GM12878 (cell line): ENCODE results near the gene ERCC1. TPM values are rescaled to one million over a fixed set of nuclear protein-coding genes. Genes with fewer than 3 reads are reported as not detected.
"Not testable (repeated sequence)": the region's sequence is repeated elsewhere in the genome, so short reads cannot be mapped to it uniquely, and the experiment has no call there.

ENCODE experiments used
- ATAC-seq: fragments of 200-7000 bp; cut with Tn5 transposase; 3 replicates; pipeline ENCODE4 v1.9.1; 2020; ENCODE audit warnings: mild to moderate bottlenecking, moderate library complexity
- BruUV-seq: library from RNA; stranded (reverse); fragments of 400-500 nt; replicated peaks from 2 replicates; lab custom pipeline; 2021; lab: Mats Ljungman, UMichigan
- CTCF ChIA-PET: fragments of 300-600 bp; sonication (Branson Sonifier 250); formaldehyde crosslinking; extraction: SDS; loops from one replicate; lab custom pipeline; 2021; ENCODE audit warnings: inconsistent platforms; lab: Yijun Ruan, JAX
- POLR2A ChIA-PET: fragments of 350-600 bp; formaldehyde crosslinking; extraction: SDS; loops from one replicate; lab custom pipeline; 2021; ENCODE audit warnings: inconsistent platforms; lab: Charles Lee
- RAD21 ChIA-PET: fragments of 300-600 bp; sonication (Branson Sonifier 250); formaldehyde crosslinking; loops from one replicate; lab custom pipeline; 2023; ENCODE audit warnings: antibody characterized with exemption; ENCODE audit not compliant: unreplicated experiment; lab: Charles Lee
- SMC1A ChIA-PET: fragments of 300-600 bp; sonication (Branson Sonifier 250); formaldehyde crosslinking; loops from one replicate; lab custom pipeline; 2023; ENCODE audit not compliant: unreplicated experiment, uncharacterized antibody; lab: Charles Lee
- DNase-seq: peaks from one replicate; pipeline ENCODE4 v3.0.0-alpha.2; 2011; ENCODE audit warnings: low read depth, low spot score
- FAIRE-seq: peaks from 3 replicates; lab custom pipeline; 2011; peaks lifted over from hg19 to GRCh38; lab: Jason Lieb, UNC
- H2AFZ ChIP-seq: 2 replicates; pipeline ENCODE4 v1.6.0; 2011; ENCODE audit warnings: low read depth, low read length, control low read depth; ENCODE audit not compliant: control insufficient read depth
- H3K27ac ChIP-seq: 2 replicates; pipeline ENCODE4 v1.5.1; 2011; ENCODE audit warnings: control low read depth; ENCODE audit not compliant: control insufficient read depth, insufficient read depth
- H3K27me3 ChIP-seq, 2 experiments: replicated peaks in 1 of 2; 2 replicates each; pipeline versions ENCODE4 v1.6.0 to v1.6.1; 2011; ENCODE audit warnings: low read length in 1 of 2; ENCODE audit not compliant: control insufficient read depth in 2 of 2, insufficient read depth in 2 of 2
- H3K36me3 ChIP-seq, 2 experiments: 2 replicates each; pipeline ENCODE4 v1.5.1; 2011; ENCODE audit warnings: low read length in 1 of 2; ENCODE audit not compliant: control insufficient read depth in 2 of 2, insufficient read depth in 2 of 2
- H3K4me1 ChIP-seq: 2 replicates; pipeline ENCODE4 v1.6.1; 2011; ENCODE audit warnings: mild to moderate bottlenecking, low read length, moderate library complexity, mixed read lengths; ENCODE audit not compliant: control insufficient read depth, insufficient read depth
- H3K4me2 ChIP-seq: 2 replicates; pipeline ENCODE4 v1.6.0; 2011; ENCODE audit warnings: control low read depth; ENCODE audit not compliant: control insufficient read depth, insufficient read depth
- H3K4me3 ChIP-seq: fragments of 200-600 bp; sonication (generic); 2 replicates; pipeline ENCODE4 v1.5.1; 2016
- H3K79me2 ChIP-seq: 2 replicates; pipeline ENCODE4 v1.6.0; 2011; ENCODE audit warnings: low read length; ENCODE audit not compliant: control insufficient read depth, insufficient read depth
- H3K9ac ChIP-seq: 2 replicates; pipeline ENCODE4 v1.8.0; 2011; ENCODE audit warnings: low read length, control low read depth, mixed read lengths; ENCODE audit not compliant: control insufficient read depth, insufficient read depth
- H3K9me3 ChIP-seq: replicated peaks from 3 replicates; pipeline ENCODE4 v1.5.1; 2011; ENCODE audit warnings: mild to moderate bottlenecking, low read length; ENCODE audit not compliant: control insufficient read depth, insufficient read depth
- H4K20me1 ChIP-seq: 2 replicates; pipeline ENCODE4 v1.6.0; 2011; ENCODE audit not compliant: control insufficient read depth, insufficient read depth
- CUX1 ChIP-seq: IDR thresholded peaks from 2 replicates; pipeline ENCODE4 v1.6.1; 2012; ENCODE audit warnings: improper control_type of control experiment, low read depth, low read length; ENCODE audit not compliant: insufficient replicate concordance
- E2F4 ChIP-seq: IDR thresholded peaks from 2 replicates; pipeline ENCODE4 v1.6.1; 2012; ENCODE audit warnings: low read depth, low read length, improper control_type of control experiment
- IRF3 ChIP-seq: fragments of 450-650 bp; IDR thresholded peaks from 2 replicates; pipeline ENCODE4 v1.6.1; 2014; ENCODE audit warnings: mild to moderate bottlenecking
- NBN ChIP-seq: fragments of 450-650 bp; IDR thresholded peaks from 2 replicates; pipeline ENCODE4 v1.6.1; 2016
- NFYB ChIP-seq: IDR thresholded peaks from 2 replicates; pipeline ENCODE4 v1.6.1; 2011; ENCODE audit warnings: low read depth, mild to moderate bottlenecking, low read length, improper control_type of control experiment, moderate library complexity; ENCODE audit not compliant: insufficient read depth
- RB1 ChIP-seq: fragments of 450-650 bp; formaldehyde crosslinking; IDR thresholded peaks from 2 replicates; pipeline ENCODE4 v1.6.1; 2017; ENCODE audit warnings: mild to moderate bottlenecking, borderline replicate concordance
- TBL1XR1 ChIP-seq: IDR thresholded peaks from 2 replicates; pipeline ENCODE4 v1.6.1; 2012; ENCODE audit warnings: low read depth, low read length, improper control_type of control experiment
- TCF7 ChIP-seq: IDR thresholded peaks from 2 replicates; pipeline ENCODE4 v1.6.1; 2014; ENCODE audit warnings: antibody characterized with exemption, borderline replicate concordance
- WGBS: methylation state at CpG from one replicate; pipeline ENCODE4 v1.1.6; 2016; ENCODE audit warnings: low lambda C conversion rate; ENCODE audit not compliant: insufficient replicate concordance, insufficient coverage; ENCODE audit errors: missing lambda C conversion rate; 5-methylcytosine and 5-hydroxymethylcytosine counted together
- in situ Hi-C: fragments of 300-500 bp; cut with MboI; formaldehyde crosslinking; loops from 9 replicates; pipeline ENCODE4 v1.14.3; 2018; ENCODE audit warnings: mixed read lengths
- intact Hi-C: fragments of 100-400 bp; cut with micrococcal nuclease; formaldehyde crosslinking; loops from one replicate; pipeline ENCODE4 v1.14.2; 2022; ENCODE audit not compliant: unreplicated experiment
- polyA plus RNA-seq, 11 experiments: library from polyadenylated mRNA; depleted of rRNA in 4 of 11; unstranded in 6 of 11; stranded (reverse) in 5 of 11; fragments of >200 nt; fragmentation: Nextera tagmentation in 4 of 11; fragmentation: Illumina TruSeq in 1 of 11; extraction: Ambion mirVana in 4 of 11; extraction: Trizol in 1 of 11; gene quantifications; 1 replicate in 1 of 11; 2 replicates in 10 of 11; pipeline versions ENCODE4 v1.2.1 to v1.2.3, GENCODE V29; 2011 to 2016; ENCODE audit warnings: inconsistent platforms in 2 of 11, missing spikeins in 2 of 11, low read depth in 1 of 11
- total RNA-seq, 4 experiments: library from RNA; depleted of rRNA in 3 of 4; stranded (reverse); fragments of >200 nt in 3 of 4; fragmentation: Illumina TruSeq in 1 of 4; extraction: Trizol in 1 of 4; gene quantifications; 2 replicates each; pipeline versions ENCODE4 v1.2.1 to v1.2.3, GENCODE V29; 2013 to 2021

The ERCC1 gene
- total and polyA plus RNA-seq, 10 of the 15 experiments (the other 5 are each of a cell fraction or from before 2014, with no cell fraction given), result 14.7 to 104 (median 61.1) TPM

- in situ Hi-C loops, ATAC-seq, H3K27ac ChIP-seq, H4K20me1 ChIP-seq, H3K79me2 ChIP-seq, H3K4me1 ChIP-seq, H3K9me3 ChIP-seq, FAIRE-seq, H3K9ac ChIP-seq, BruUV-seq, DNase-seq, H3K36me3 ChIP-seq, H2AFZ ChIP-seq, H3K27me3 ChIP-seq: not testable (repeated sequence)
- CTCF ChIA-PET, result interaction anchor here (1.1 to 1.3 kb wide), 4 partner anchors 14 to 71 kb away, joined by 3 to 4 read pairs (median 4); no protein-coding TSS in a partner anchor
- H3K4me2 ChIP-seq, result peak overlapping the region; percentile 96
- SMC1A ChIA-PET, result interaction anchor here (0.7 kb wide), 1 partner anchor 71 kb away, joined by 3 read pairs; no protein-coding TSS in a partner anchor
- POLR2A ChIA-PET, result interaction anchor here (0.8 to 1.5 kb wide), 2 partner anchors 16 to 77 kb away, joined by 3 read pairs; no protein-coding TSS in a partner anchor
- 93% methylated on average over 5 of the region's 5 CpGs for WGBS
- RAD21 ChIA-PET, result interaction anchor here (0.9 kb wide), 1 partner anchor 14 kb away, joined by 6 read pairs; no protein-coding TSS in a partner anchor
- intact Hi-C loops, result loop anchor here (10.0 kb wide), 1 partner anchor 237 kb away; no protein-coding TSS in a partner anchor
- H3K4me3 ChIP-seq, result peak overlapping the region; percentile 98
Measured at GRCh38 chr19:45407585-45407984, 16.1 kb downstream of the ERCC1 start.

- H3K36me3 ChIP-seq, result peaks cover 0 to 1% of the 10 kb centered on the region in 2 experiments; a peak in 2 of 4 replicates
- POLR2A ChIA-PET, result interaction anchor here (0.8 to 1.5 kb wide), 2 partner anchors 16 to 78 kb away, joined by 3 read pairs; no protein-coding TSS in a partner anchor
- RAD21 ChIA-PET, result interaction anchor here (0.9 kb wide), 1 partner anchor 14 kb away, joined by 6 read pairs; no protein-coding TSS in a partner anchor
- H3K27me3 ChIP-seq, result no peaks in the 10 kb centered on the region; a peak in 1 of 4 replicates
- peak overlapping the region; percentile 96 for H3K4me2 ChIP-seq
- ATAC-seq, result no peak
- intact Hi-C loops (loop anchor here (10.0 kb wide), 1 partner anchor 238 kb away; no protein-coding TSS in a partner anchor), in situ Hi-C loops (no loop called here)
- FAIRE-seq, result no peak
- peaks cover 7% of the 10 kb centered on the region for H3K79me2 ChIP-seq
- no peaks in the 10 kb centered on the region for H4K20me1 ChIP-seq
- CTCF ChIA-PET, result interaction anchor here (1.1 to 1.3 kb wide), 2 partner anchors 24 to 71 kb away, joined by 3 to 4 read pairs; no protein-coding TSS in a partner anchor
- peak overlapping the region; percentile 89; the same call in 1 of the 2 replicates for H3K27ac ChIP-seq
- DNase-seq, result no peak
- BruUV-seq, result no TSS peak
- H2AFZ ChIP-seq, result no peak overlapping the region
- under 1% methylated on average over 10 of the region's 10 CpGs for WGBS
- peak overlapping the region; percentile 76 for H3K9ac ChIP-seq
- H3K4me3 ChIP-seq, result peak overlapping the region; percentile 98
- SMC1A ChIA-PET, result interaction anchor here (0.7 kb wide), 1 partner anchor 72 kb away, joined by 3 read pairs; no protein-coding TSS in a partner anchor
- peaks cover 4% of the 10 kb centered on the region for H3K4me1 ChIP-seq
- H3K9me3 ChIP-seq, result no peaks in the 10 kb centered on the region
- no peak for TF ChIP-seq TCF7
- no peak for TF ChIP-seq E2F4
- no peak for TF ChIP-seq NFYB
- no peak for TF ChIP-seq IRF3
- no peak for TF ChIP-seq RB1
- no peak for TF ChIP-seq TBL1XR1
- no peak for TF ChIP-seq NBN
- no peak for TF ChIP-seq CUX1
Measured at GRCh38 chr19:45407091-45407375, 16.7 kb downstream of the ERCC1 start.
